Measurements from ENCODE around the gene TPD52L3.

The TPD52L3 gene

DNA sequence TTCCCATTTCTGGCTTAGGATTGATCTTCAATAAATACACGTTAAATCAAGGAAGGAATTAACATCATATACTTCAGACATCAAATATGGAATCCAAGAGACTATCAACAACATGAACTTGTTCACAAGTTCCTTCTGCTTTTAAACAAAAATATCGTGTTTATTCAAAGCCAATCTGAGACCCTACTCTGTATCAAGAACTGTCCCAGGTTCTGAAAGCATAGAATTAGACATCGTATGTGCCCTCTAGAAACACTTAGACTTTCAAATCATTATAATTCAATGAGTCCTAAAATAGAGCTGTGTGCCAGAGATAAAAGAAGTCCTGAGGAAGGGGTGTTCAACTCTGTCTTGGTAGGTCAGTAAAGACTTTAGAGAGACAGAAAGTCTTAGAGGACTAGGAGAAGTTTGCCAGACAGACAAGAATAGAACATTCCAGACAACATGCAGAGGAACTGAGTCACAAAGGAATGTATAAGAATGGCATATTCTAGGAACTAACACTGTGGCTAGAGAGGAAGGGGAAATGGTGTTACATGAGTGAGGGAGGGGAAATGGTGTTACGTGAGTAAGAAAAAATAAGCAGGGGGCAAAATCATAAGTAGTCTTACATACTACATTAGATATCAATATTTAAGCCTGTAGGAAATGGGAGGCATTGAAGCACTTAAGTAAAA lies 2.9 kb downstream of the TPD52L3 start:
- TF ChIP-seq, protein P1, sequence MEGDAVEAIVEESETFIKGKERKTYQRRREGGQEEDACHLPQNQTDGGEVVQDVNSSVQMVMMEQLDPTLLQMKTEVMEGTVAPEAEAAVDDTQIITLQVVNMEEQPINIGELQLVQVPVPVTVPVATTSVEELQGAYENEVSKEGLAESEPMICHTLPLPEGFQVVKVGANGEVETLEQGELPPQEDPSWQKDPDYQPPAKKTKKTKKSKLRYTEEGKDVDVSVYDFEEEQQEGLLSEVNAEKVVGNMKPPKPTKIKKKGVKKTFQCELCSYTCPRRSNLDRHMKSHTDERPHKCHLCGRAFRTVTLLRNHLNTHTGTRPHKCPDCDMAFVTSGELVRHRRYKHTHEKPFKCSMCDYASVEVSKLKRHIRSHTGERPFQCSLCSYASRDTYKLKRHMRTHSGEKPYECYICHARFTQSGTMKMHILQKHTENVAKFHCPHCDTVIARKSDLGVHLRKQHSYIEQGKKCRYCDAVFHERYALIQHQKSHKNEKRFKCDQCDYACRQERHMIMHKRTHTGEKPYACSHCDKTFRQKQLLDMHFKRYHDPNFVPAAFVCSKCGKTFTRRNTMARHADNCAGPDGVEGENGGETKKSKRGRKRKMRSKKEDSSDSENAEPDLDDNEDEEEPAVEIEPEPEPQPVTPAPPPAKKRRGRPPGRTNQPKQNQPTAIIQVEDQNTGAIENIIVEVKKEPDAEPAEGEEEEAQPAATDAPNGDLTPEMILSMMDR (IDR thresholded peaks at IDR 0.05; ENCODE audit: low read depth, low read length) = no peak
- Histone ChIP-seq H3K9me3 (no peaks in the 10 kb centered on the region), H3K36me3 (no peaks in the 10 kb centered on the region), H3K4me3 (ENCODE audit: low read depth, low read length) (no peak overlapping the region), H3K27me3 (no peaks in the 10 kb centered on the region), H3K4me1 (no peaks in the 10 kb centered on the region)
- DNase-seq = no peak

DNA sequence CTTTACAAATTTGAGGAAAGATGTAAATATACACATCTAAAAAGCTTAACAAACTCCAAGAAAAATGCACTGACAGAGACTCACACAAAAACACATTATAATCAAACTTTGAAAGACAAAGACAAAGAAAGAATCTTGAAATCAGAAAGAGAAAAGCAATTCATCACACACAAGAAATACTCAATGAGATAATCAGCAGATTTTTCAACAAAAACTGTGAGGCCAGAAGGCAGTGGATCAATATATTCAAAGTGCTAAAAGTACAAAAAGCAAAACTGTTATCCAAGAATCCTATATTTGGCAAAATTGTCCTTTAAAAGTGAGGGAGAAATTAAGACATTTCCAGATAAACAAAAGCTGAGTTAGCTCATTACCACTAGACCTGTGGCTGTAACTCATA lies 6.1 kb downstream of the TPD52L3 start:
- TF ChIP-seq, protein P1 (IDR thresholded peaks at IDR 0.05; ENCODE audit: low read depth, low read length) = no peak
- H3K4me3 ChIP-seq (ENCODE audit: low read depth, low read length) = no peak overlapping the region
- no peaks in the 10 kb centered on the region for H3K4me1 ChIP-seq
- no peaks in the 10 kb centered on the region for H3K36me3 ChIP-seq
- H3K9me3 ChIP-seq = no peaks in the 10 kb centered on the region
- no peaks in the 10 kb centered on the region for H3K27me3 ChIP-seq
- DNase-seq = no peak

DNA sequence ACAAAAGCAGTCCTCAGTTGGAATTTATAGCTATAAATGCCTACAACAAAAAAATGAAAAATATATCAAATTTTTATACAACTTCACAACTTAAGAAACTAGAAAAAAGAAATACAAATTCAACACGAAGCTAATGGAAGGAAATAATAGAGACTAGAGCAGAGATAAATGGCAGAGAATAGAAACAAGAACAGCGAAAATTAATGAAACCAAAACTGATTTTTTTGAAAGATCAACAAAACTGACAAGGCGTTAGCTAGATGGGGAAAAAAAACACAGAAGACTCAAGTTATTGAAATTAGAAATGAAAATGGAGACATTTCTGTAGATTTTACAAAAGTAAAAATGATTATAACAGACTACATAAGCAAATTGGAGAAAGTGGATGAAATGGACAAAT lies 20.6 kb downstream of the TPD52L3 start:
- TF ChIP-seq, protein P1 (IDR thresholded peaks at IDR 0.05; ENCODE audit: low read depth, low read length) = no peak
- Histone ChIP-seq H3K36me3 (no peaks in the 10 kb centered on the region), H3K27me3 (peaks cover 10% of the 10 kb centered on the region), H3K4me3 (ENCODE audit: low read depth, low read length) (no peak overlapping the region), H3K9me3 (no peaks in the 10 kb centered on the region), H3K4me1 (no peaks in the 10 kb centered on the region)
- DNase-seq = no peak

DNA sequence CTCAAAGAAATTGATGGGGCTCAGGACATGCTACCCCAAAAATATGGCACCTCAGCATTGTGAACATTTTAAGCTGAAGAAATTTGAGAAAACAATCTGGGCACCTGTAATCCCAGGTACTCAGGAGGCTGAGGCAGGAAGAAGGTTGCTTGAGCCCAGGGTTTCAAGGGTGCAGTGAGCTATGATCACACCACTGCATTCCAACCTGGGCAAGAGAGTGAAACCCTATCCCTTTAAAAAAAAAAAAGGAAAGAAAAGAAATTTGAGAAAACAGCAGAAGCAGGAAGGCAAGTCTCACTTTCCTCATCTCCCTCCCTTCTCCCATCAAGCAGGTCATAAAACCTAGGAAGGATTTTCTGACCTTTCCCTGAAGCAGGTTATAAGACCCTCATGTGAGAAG lies 23.6 kb downstream of the TPD52L3 start:
- TF ChIP-seq, protein P1 (IDR thresholded peaks at IDR 0.05; ENCODE audit: low read depth, low read length) = no peak
- no peaks in the 10 kb centered on the region for H3K4me1 ChIP-seq
- DNase-seq = no peak

DNA sequence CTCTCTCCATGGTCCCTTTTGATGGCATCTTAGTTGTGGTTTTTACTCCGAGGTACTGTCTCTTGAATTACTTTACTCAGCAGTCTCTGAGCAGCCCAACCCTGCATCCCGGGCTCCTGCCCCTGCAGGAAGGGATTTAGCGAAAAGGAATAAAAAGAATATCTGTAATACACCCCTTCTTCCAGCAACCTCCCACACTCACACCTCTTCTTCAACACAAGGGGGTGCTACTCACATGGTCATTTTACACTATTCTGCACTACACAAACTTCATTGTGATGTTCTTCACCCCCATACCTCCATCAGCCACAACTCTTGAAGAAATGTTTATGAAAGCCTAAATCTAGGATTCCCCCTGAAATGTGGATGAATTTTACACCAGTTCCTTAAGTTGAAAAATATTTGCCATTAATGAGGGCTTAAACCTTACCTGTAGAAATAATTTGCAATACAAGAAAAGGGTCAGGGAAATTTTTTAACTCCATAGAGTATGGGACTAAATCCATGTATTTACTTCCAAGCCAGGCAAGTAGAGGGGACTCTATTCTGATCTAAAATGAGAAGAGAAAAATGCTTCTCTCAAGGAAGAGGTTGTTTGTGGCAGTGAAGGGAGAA lies 26.0 kb downstream of the TPD52L3 start:
- no peaks in the 10 kb centered on the region for H3K9me3 ChIP-seq
- no peak for DNase-seq
- H3K4me1 ChIP-seq = no peaks in the 10 kb centered on the region
- H3K36me3 ChIP-seq = no peaks in the 10 kb centered on the region
- no peak overlapping the region for H3K4me3 ChIP-seq (ENCODE audit: low read depth, low read length)
- peaks cover 14% of the 10 kb centered on the region for H3K27me3 ChIP-seq
- TF ChIP-seq, protein P1 (IDR thresholded peaks at IDR 0.05; ENCODE audit: low read depth, low read length) = peak; percentile 84

More for the DNA sequence above, 23.6 kb downstream of the TPD52L3 start:
- Histone ChIP-seq H3K27me3 (peaks cover 10% of the 10 kb centered on the region), H3K36me3 (no peaks in the 10 kb centered on the region), H3K4me3 (ENCODE audit: low read depth, low read length) (no peak overlapping the region), H3K9me3 (no peaks in the 10 kb centered on the region)

DNA sequence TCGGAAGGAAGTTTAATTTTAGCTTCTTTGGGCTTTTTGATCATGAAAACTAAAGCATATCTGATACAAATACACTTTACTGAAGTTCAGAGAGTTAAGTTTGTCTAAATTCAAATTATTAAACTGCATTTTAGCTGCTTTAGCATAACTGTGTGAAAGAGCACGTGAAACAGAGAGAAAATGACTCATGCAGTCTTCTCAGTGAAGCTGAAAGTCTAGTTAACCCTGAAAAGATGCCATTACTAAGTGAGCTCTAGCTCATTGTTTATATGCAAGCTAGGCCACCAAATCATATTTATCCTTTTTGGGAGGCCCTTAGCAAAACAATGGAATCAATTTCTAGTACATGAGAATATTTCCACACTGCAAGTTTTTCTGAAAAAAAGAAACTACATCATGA lies 27.6 kb downstream of the TPD52L3 start:
- Histone ChIP-seq H3K27me3 (peaks cover 10% of the 10 kb centered on the region), H3K9me3 (no peaks in the 10 kb centered on the region), H3K36me3 (no peaks in the 10 kb centered on the region), H3K4me1 (no peaks in the 10 kb centered on the region), H3K4me3 (ENCODE audit: low read depth, low read length) (no peak overlapping the region)
- DNase-seq = no peak
- TF ChIP-seq, protein P1 (IDR thresholded peaks at IDR 0.05; ENCODE audit: low read depth, low read length) = no peak

Data from BE2C (cell line).